HEK293 (cell line): Measurements from ENCODE around the gene PTH1R.
A peak's percentile ranks its signal among the peaks of the same experiment; 100 is the strongest.

Experiments
- GLI2 ChIP-seq: fragments of 450-650 bp; formaldehyde crosslinking; IDR thresholded peaks from 2 replicates; pipeline ENCODE4; 2017; ENCODE audit warnings: missing biosample characterization, missing genetic modification characterization, low read depth, borderline replicate concordance
- GLI4 ChIP-seq: fragments of 450-650 bp; formaldehyde crosslinking; IDR thresholded peaks from 2 replicates; pipeline ENCODE4 v1.5.1; 2016; ENCODE audit warnings: missing biosample characterization, missing genetic modification characterization
- KLF17 ChIP-seq: fragments of 450-650 bp; formaldehyde crosslinking; IDR thresholded peaks from 2 replicates; pipeline ENCODE4 v1.5.1; 2016; ENCODE audit warnings: missing biosample characterization, missing genetic modification characterization
- KLF9 ChIP-seq: fragments of 450-650 bp; formaldehyde crosslinking; IDR thresholded peaks from 2 replicates; pipeline ENCODE4 v1.5.1; 2016; ENCODE audit warnings: missing biosample characterization, missing genetic modification characterization, low read depth
- PRDM10 ChIP-seq: fragments of 450-650 bp; formaldehyde crosslinking; IDR thresholded peaks from 2 replicates; pipeline ENCODE4 v1.5.1; 2016; ENCODE audit warnings: missing biosample characterization, missing genetic modification characterization
- RBAK ChIP-seq: fragments of 450-650 bp; formaldehyde crosslinking; IDR thresholded peaks from 2 replicates; pipeline ENCODE4 v1.5.1; 2016; ENCODE audit warnings: missing biosample characterization, missing genetic modification characterization
- SP7 ChIP-seq: fragments of 450-650 bp; formaldehyde crosslinking; IDR thresholded peaks from 2 replicates; pipeline ENCODE4 v1.5.1; 2016; ENCODE audit warnings: missing biosample characterization, missing genetic modification characterization
- ZFP69B ChIP-seq: fragments of 450-650 bp; formaldehyde crosslinking; IDR thresholded peaks from 2 replicates; pipeline ENCODE4 v1.5.1; 2016; ENCODE audit warnings: missing biosample characterization, missing genetic modification characterization
- ZNF132 ChIP-seq: fragments of 450-650 bp; formaldehyde crosslinking; IDR thresholded peaks from 2 replicates; pipeline ENCODE4 v1.5.1; 2017; ENCODE audit warnings: missing biosample characterization, missing genetic modification characterization, borderline replicate concordance
- ZNF362 ChIP-seq: fragments of 450-650 bp; formaldehyde crosslinking; IDR thresholded peaks from 2 replicates; pipeline ENCODE4 v1.5.1; 2016; ENCODE audit warnings: missing biosample characterization, missing genetic modification characterization
- ZNF404 ChIP-seq: fragments of 450-650 bp; formaldehyde crosslinking; IDR thresholded peaks from 2 replicates; pipeline ENCODE4 v1.5.1; 2017; ENCODE audit warnings: missing biosample characterization, missing genetic modification characterization
- ZNF416 ChIP-seq: fragments of 450-650 bp; formaldehyde crosslinking; IDR thresholded peaks from 2 replicates; pipeline ENCODE4 v1.5.1; 2016; ENCODE audit warnings: missing biosample characterization, missing genetic modification characterization
- ZNF558 ChIP-seq: fragments of 450-650 bp; formaldehyde crosslinking; IDR thresholded peaks from 2 replicates; pipeline ENCODE4 v1.5.1; 2016; ENCODE audit warnings: missing biosample characterization, missing genetic modification characterization
- ZNF624 ChIP-seq: fragments of 450-650 bp; formaldehyde crosslinking; IDR thresholded peaks from 2 replicates; pipeline ENCODE4 v1.5.1; 2017; ENCODE audit warnings: missing biosample characterization, missing genetic modification characterization
- ZNF629 ChIP-seq: fragments of 450-650 bp; formaldehyde crosslinking; IDR thresholded peaks from 2 replicates; pipeline ENCODE4 v1.5.1; 2017; ENCODE audit warnings: missing biosample characterization, missing genetic modification characterization
- ZNF677 ChIP-seq: fragments of 450-650 bp; IDR thresholded peaks from 2 replicates; pipeline ENCODE4 v1.5.0; 2018; ENCODE audit warnings: missing biosample characterization, mild to moderate bottlenecking, missing genetic modification characterization, moderate library complexity
- ZNF707 ChIP-seq: fragments of 450-650 bp; formaldehyde crosslinking; IDR thresholded peaks from 2 replicates; pipeline ENCODE4 v1.5.1; 2016; ENCODE audit warnings: missing biosample characterization, missing genetic modification characterization
- TF ChIP-seq, protein P1 (sequence below): fragments of 450-650 bp; formaldehyde crosslinking; conservative IDR thresholded peaks from 2 replicates; pipeline ENCODE4 v1.5.1; 2016; ENCODE audit warnings: low read depth, missing biosample characterization, missing genetic modification characterization

Gene PTH1R

DNA sequence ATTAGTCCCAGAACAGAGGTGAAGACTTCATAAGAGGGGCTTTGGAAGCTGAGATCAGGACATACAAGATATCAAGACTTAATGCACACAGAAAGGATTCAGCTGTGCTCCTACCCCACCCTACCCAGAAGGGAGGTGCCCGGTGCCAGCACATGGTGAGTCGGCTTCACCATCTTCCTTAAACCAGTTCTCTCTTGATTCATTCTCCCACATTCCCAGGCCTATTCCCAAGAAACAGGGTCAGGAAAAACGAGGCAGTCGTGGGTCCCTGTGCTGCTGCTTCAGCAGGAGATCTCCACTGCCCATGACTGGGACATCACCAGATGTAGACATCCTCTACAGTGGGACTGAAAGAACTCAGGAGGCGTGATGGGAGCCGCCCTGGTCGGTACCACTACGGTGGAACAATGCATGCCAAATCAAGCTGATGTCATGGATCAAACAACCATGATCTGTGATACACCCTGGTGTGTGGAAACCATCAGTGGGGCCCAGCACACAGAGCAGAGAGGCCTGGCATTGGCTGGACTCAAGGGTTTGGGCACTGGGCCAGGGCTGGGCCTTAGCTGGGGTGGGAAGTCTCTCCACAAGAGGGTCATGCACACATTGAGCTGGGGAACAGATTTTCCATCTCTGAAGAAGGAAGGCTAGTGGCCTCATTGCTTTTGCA is 57.1 kb downstream of the PTH1R start (continued):
- TF ChIP-seq ZNF362 (tag by site-specific recombination) (no peak), KLF17 (no peak), ZNF416 (tag by site-specific recombination) (no peak), GLI2 (tag by site-specific recombination) (no peak), RBAK (tag by site-specific recombination) (no peak), ZNF707 (no peak), KLF9 (no peak), ZFP69B (tag by site-specific recombination) (peak; percentile 92), SP7 (tag by site-specific recombination) (no peak), PRDM10 (tag by site-specific recombination) (peak; percentile 36; the same call in 1 of the 2 replicates), ZNF132 (tag by site-specific recombination) (no peak), ZNF558 (tag by site-specific recombination) (no peak), ZNF629 (tag by site-specific recombination) (no peak), ZNF404 (tag by site-specific recombination) (no peak), ZNF677 (tag by site-specific recombination) (no peak), GLI4 (tag by site-specific recombination) (no peak), ZNF624 (tag by site-specific recombination) (no peak)
- TF ChIP-seq, protein P1, sequence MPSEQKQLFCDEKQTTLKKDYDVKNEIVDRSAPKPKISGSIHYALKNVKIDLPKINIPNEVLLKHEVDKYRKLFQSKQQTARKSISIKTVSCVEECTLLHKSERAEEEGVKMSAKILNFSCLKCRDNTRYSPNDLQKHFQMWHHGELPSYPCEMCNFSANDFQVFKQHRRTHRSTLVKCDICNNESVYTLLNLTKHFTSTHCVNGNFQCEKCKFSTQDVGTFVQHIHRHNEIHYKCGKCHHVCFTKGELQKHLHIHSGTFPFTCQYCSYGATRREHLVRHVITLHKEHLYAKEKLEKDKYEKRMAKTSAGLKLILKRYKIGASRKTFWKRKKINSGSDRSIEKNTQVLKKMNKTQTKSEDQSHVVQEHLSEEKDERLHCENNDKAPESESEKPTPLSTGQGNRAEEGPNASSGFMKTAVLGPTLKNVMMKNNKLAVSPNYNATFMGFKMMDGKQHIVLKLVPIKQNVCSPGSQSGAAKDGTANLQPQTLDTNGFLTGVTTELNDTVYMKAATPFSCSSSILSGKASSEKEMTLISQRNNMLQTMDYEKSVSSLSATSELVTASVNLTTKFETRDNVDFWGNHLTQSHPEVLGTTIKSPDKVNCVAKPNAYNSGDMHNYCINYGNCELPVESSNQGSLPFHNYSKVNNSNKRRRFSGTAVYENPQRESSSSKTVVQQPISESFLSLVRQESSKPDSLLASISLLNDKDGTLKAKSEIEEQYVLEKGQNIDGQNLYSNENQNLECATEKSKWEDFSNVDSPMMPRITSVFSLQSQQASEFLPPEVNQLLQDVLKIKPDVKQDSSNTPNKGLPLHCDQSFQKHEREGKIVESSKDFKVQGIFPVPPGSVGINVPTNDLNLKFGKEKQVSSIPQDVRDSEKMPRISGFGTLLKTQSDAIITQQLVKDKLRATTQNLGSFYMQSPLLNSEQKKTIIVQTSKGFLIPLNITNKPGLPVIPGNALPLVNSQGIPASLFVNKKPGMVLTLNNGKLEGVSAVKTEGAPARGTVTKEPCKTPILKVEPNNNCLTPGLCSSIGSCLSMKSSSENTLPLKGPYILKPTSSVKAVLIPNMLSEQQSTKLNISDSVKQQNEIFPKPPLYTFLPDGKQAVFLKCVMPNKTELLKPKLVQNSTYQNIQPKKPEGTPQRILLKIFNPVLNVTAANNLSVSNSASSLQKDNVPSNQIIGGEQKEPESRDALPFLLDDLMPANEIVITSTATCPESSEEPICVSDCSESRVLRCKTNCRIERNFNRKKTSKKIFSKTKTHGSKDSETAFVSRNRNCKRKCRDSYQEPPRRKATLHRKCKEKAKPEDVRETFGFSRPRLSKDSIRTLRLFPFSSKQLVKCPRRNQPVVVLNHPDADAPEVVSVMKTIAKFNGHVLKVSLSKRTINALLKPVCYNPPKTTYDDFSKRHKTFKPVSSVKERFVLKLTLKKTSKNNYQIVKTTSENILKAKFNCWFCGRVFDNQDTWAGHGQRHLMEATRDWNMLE (tag by site-specific recombination): no peak
